ENCODE measurements around the gene NBAS. TPM values are rescaled to one million over a fixed set of nuclear protein-coding genes. Genes with fewer than 3 reads are reported as not detected.

NBAS gene
- total and polyA plus RNA-seq, 8 donors: 14.5 to 96.2 (median 41.2) TPM

GRCh38 chr2:15155959-15156574 is 405.1 kb downstream of the NBAS start:
- DNase-seq: no peak
- Histone ChIP-seq H3K4me1 (peaks cover 6 to 12% (median 10%) of the 10 kb centered on the region in 4 donors), H3K9me3 (no peaks in the 10 kb centered on the region), H3K27ac (no peak overlapping the region), H3K27me3 (no peaks in the 10 kb centered on the region), H3K4me3 (no peak overlapping the region), H3K36me3 (no peaks in the 10 kb centered on the region)
- intact Hi-C loops (cut with DNase I; ENCODE audit: low total_unique reads): no loop called here
- WGBS, 5 donors: 77 to 83% (median 80%) methylated on average over 7 of the region's 7 CpGs
- no peak for TF ChIP-seq CTCF (IDR thresholded peaks at IDR 0.05)
- TF ChIP-seq POLR2AphosphoS5 (IDR thresholded peaks at IDR 0.05): no peak
- TF ChIP-seq EP300 (IDR thresholded peaks at IDR 0.05): no peak
- TF ChIP-seq POLR2A (IDR thresholded peaks at IDR 0.05): no peak

- no peaks in the 10 kb centered on the region for H3K36me3 ChIP-seq
- TF ChIP-seq POLR2A (IDR thresholded peaks at IDR 0.05): no peak
- no peak for TF ChIP-seq EP300 (IDR thresholded peaks at IDR 0.05)
- TF ChIP-seq CTCF (IDR thresholded peaks at IDR 0.05): no peak
- no peak for TF ChIP-seq POLR2AphosphoS5 (IDR thresholded peaks at IDR 0.05)
- H3K27ac ChIP-seq: no peak overlapping the region
- intact Hi-C loops (cut with DNase I; ENCODE audit: low total_unique reads): no loop called here
- H3K4me3 ChIP-seq: no peak overlapping the region
- H3K4me1 ChIP-seq: no peaks in the 10 kb centered on the region
- WGBS, 5 donors: 69 to 88% (median 78%) methylated on average over 5 of the region's 5 CpGs
- no peak for DNase-seq
- H3K27me3 ChIP-seq: no peaks in the 10 kb centered on the region
- no peaks in the 10 kb centered on the region for H3K9me3 ChIP-seq
Measured at GRCh38 chr2:15154297-15154696, 406.8 kb downstream of the NBAS start.

DNA sequence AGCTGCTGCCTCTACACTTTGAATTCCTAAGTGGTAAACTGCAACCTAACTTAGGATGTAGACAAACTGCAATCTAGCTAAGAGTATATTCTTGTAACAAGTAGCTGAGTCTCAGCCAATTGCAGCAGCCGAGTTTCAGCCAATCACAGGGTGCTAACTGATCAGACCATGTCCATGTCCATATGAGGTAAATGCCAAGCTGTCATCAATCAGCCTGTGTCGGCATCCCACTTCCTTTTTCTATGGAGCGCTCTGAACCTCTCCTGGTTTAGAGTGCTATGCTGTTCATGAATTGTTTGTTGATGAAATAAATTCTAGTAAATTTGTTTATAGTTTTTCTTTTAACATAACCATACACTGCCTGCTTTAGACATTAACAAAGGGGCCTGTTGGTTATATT is 408.8 kb downstream of the NBAS start:
- intact Hi-C loops (cut with DNase I; ENCODE audit: low total_unique reads): no loop called here
- WGBS, 5 donors: 88 to 92% (median 91%) methylated on average over 3 of the region's 3 CpGs
- Histone ChIP-seq H3K9me3 (no peaks in the 10 kb centered on the region), H3K4me3 (no peak overlapping the region), H3K4me1 (no peaks in the 10 kb centered on the region), H3K27ac (no peak overlapping the region), H3K27me3 (no peaks in the 10 kb centered on the region), H3K36me3 (no peaks in the 10 kb centered on the region)
- TF ChIP-seq POLR2AphosphoS5 (IDR thresholded peaks at IDR 0.05): no peak
- TF ChIP-seq POLR2A (IDR thresholded peaks at IDR 0.05): no peak
- TF ChIP-seq EP300 (IDR thresholded peaks at IDR 0.05): no peak
- no peak for TF ChIP-seq CTCF (IDR thresholded peaks at IDR 0.05)
- DNase-seq: no peak

- no peaks in the 10 kb centered on the region for H3K36me3 ChIP-seq
- TF ChIP-seq POLR2A (IDR thresholded peaks at IDR 0.05) (no peak), EP300 (IDR thresholded peaks at IDR 0.05) (no peak), POLR2AphosphoS5 (IDR thresholded peaks at IDR 0.05) (no peak), CTCF (IDR thresholded peaks at IDR 0.05) (no peak)
- no peaks in the 10 kb centered on the region for H3K27me3 ChIP-seq
- intact Hi-C loops (cut with DNase I; ENCODE audit: low total_unique reads): no loop called here
- DNase-seq: no peak
- H3K9me3 ChIP-seq: no peaks in the 10 kb centered on the region
- 80 to 95% (median 89%) methylated on average over 2 of the region's 2 CpGs for WGBS, 5 donors
- H3K4me1 ChIP-seq: no peaks in the 10 kb centered on the region
- no peak overlapping the region for H3K4me3 ChIP-seq
- H3K27ac ChIP-seq: no peak overlapping the region
Measured at GRCh38 chr2:15149063-15149462, 412.1 kb downstream of the NBAS start.
